Osteoblast (primary cell): ENCODE data around the gene A2M. TPM values are rescaled to one million over a fixed set of nuclear protein-coding genes. Genes with fewer than 3 reads are reported as not detected.

ENCODE experiments used
- DNase-seq: peaks from one replicate; pipeline ENCODE4 v3.0.0; 2011; ENCODE audit warnings: low spot score, mixed read lengths; ENCODE audit not compliant: insufficient read length; ENCODE audit errors: missing footprints
- H2AFZ ChIP-seq: 2 replicates; pipeline ENCODE4 v1.6.0; 2011; ENCODE audit warnings: mild to moderate bottlenecking, low read length
- H3K27ac ChIP-seq: 2 replicates; pipeline ENCODE4 v1.5.1; 2011; ENCODE audit warnings: mild to moderate bottlenecking, low read depth, low read length, moderate library complexity
- H3K27me3 ChIP-seq: 2 replicates; pipeline ENCODE4 v1.6.0; 2012; ENCODE audit warnings: mild to moderate bottlenecking, control low read depth, inconsistent platforms, low read length, moderate library complexity; ENCODE audit not compliant: insufficient read depth
- H3K36me3 ChIP-seq: 2 replicates; pipeline ENCODE4 v1.5.1; 2011; ENCODE audit warnings: mild to moderate bottlenecking, low read length, control low read depth, moderate library complexity; ENCODE audit not compliant: insufficient read depth
- H3K4me1 ChIP-seq: 2 replicates; pipeline ENCODE4 v1.5.1; 2011; ENCODE audit warnings: mild to moderate bottlenecking, low read length, control low read depth, moderate library complexity; ENCODE audit not compliant: insufficient read depth
- H3K4me2 ChIP-seq: 2 replicates; pipeline ENCODE4 v1.6.0; 2011; ENCODE audit warnings: mild to moderate bottlenecking, low read length; ENCODE audit not compliant: insufficient read depth
- H3K4me3 ChIP-seq: fragments of 200-600 bp; sonication (generic); 3 replicates; pipeline ENCODE4 v1.5.1; 2012; ENCODE audit warnings: mild to moderate bottlenecking, low read length, inconsistent platforms; ENCODE audit not compliant: insufficient read depth
- H3K79me2 ChIP-seq: 2 replicates; pipeline ENCODE4 v1.6.0; 2012; ENCODE audit warnings: mild to moderate bottlenecking, low read length, control low read depth, inconsistent platforms; ENCODE audit not compliant: insufficient read depth
- H3K9me3 ChIP-seq: 2 replicates; pipeline ENCODE4 v1.5.1; 2011; ENCODE audit warnings: low read depth, low read length, control low read depth
- H4K20me1 ChIP-seq: 2 replicates; pipeline ENCODE4 v1.6.0; 2012; ENCODE audit warnings: mild to moderate bottlenecking, low read length, control low read depth; ENCODE audit not compliant: insufficient read depth
- total RNA-seq: library from RNA; depleted of rRNA; stranded (reverse); fragments of >200 nt; gene quantifications from 2 replicates; pipeline ENCODE4 v1.2.3, GENCODE V29; 2012
- TF ChIP-seq, protein P1 (sequence below): IDR thresholded peaks from 2 replicates; pipeline ENCODE4 v1.5.1; 2011; ENCODE audit warnings: mild to moderate bottlenecking, low read depth, low read length, moderate library complexity; ENCODE audit errors: extremely low read depth

A2M gene
- total RNA-seq, 1 donor: 2.2 TPM

- Histone ChIP-seq H3K4me1 (peaks cover 6% of the 10 kb centered on the region), H3K79me2 (no peaks in the 10 kb centered on the region), H3K36me3 (no peaks in the 10 kb centered on the region), H4K20me1 (no peaks in the 10 kb centered on the region), H3K4me2 (no peak overlapping the region), H3K4me3 (no peak overlapping the region), H2AFZ (no peak overlapping the region), H3K27me3 (no peaks in the 10 kb centered on the region), H3K9me3 (no peaks in the 10 kb centered on the region), H3K27ac (no peak overlapping the region)
- TF ChIP-seq, protein P1, sequence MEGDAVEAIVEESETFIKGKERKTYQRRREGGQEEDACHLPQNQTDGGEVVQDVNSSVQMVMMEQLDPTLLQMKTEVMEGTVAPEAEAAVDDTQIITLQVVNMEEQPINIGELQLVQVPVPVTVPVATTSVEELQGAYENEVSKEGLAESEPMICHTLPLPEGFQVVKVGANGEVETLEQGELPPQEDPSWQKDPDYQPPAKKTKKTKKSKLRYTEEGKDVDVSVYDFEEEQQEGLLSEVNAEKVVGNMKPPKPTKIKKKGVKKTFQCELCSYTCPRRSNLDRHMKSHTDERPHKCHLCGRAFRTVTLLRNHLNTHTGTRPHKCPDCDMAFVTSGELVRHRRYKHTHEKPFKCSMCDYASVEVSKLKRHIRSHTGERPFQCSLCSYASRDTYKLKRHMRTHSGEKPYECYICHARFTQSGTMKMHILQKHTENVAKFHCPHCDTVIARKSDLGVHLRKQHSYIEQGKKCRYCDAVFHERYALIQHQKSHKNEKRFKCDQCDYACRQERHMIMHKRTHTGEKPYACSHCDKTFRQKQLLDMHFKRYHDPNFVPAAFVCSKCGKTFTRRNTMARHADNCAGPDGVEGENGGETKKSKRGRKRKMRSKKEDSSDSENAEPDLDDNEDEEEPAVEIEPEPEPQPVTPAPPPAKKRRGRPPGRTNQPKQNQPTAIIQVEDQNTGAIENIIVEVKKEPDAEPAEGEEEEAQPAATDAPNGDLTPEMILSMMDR: no peak
- DNase-seq: no peak
These were observed 49.5 kb downstream of the A2M start for GRCh38 chr12:9066183-9066623.

GRCh38 chr12:9065607-9065856, 50.2 kb downstream of the A2M start:
- H3K4me3 ChIP-seq: peak overlapping the region; percentile 81
- no peaks in the 10 kb centered on the region for H3K79me2 ChIP-seq
- no peak for DNase-seq
- H4K20me1 ChIP-seq: no peaks in the 10 kb centered on the region
- TF ChIP-seq, protein P1: no peak
- H3K4me1 ChIP-seq: peaks cover 6% of the 10 kb centered on the region
- no peaks in the 10 kb centered on the region for H3K27me3 ChIP-seq
- H3K27ac ChIP-seq: no peak overlapping the region
- peak overlapping the region; percentile 82 for H3K4me2 ChIP-seq
- peak overlapping the region; percentile 73 for H2AFZ ChIP-seq
- H3K9me3 ChIP-seq: no peaks in the 10 kb centered on the region
- H3K36me3 ChIP-seq: no peaks in the 10 kb centered on the region

- peaks cover 6% of the 10 kb centered on the region for H3K4me1 ChIP-seq
- no peaks in the 10 kb centered on the region for H4K20me1 ChIP-seq
- no peaks in the 10 kb centered on the region for H3K36me3 ChIP-seq
- H3K27ac ChIP-seq: peak overlapping the region; percentile 28
- no peaks in the 10 kb centered on the region for H3K9me3 ChIP-seq
- no peaks in the 10 kb centered on the region for H3K27me3 ChIP-seq
- H3K4me3 ChIP-seq: peak overlapping the region; percentile 81
- TF ChIP-seq, protein P1: no peak
- peak overlapping the region; percentile 88 for H2AFZ ChIP-seq
- DNase-seq: peak; percentile 84
- peak overlapping the region; percentile 82 for H3K4me2 ChIP-seq
- H3K79me2 ChIP-seq: no peaks in the 10 kb centered on the region
These were observed 50.7 kb downstream of the A2M start for GRCh38 chr12:9064815-9065606.

DNA sequence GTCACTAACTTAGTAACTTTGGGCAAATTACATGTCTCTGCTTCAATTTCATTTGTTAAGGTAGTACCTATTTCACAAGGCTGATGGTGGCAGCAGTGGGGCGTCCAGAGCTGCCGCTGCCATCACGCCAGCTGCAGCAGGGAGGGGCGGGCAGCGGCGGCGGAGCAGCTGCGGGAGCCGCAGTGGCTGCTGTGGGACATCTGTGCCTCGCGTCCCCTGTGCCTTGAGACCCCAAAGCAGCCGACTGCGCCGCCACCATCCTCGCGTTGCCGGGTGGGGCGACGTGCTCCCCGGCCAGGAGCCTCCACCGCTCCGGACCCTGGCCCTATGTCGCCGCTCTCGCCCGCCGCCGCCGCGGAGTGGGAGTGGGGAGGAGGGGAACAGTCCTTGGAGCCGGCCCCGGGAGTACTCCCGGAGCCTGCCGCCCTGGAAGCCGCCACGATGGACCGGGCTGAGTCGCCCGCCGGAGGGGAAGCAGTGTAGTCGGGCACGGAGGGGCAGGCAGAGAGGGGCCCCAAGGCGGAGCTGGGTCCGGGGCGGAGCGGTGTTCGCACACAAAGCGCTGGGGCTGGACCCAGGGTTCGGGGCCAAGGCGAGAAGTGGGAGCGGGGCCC, 51.4 kb downstream of the A2M start:
- Histone ChIP-seq H3K79me2 (no peaks in the 10 kb centered on the region), H3K4me2 (peak overlapping the region; percentile 82), H4K20me1 (no peaks in the 10 kb centered on the region), H3K4me3 (peak overlapping the region; percentile 81), H3K9me3 (no peaks in the 10 kb centered on the region), H3K4me1 (peaks cover 6% of the 10 kb centered on the region), H2AFZ (peak overlapping the region; percentile 88), H3K36me3 (no peaks in the 10 kb centered on the region), H3K27ac (peak overlapping the region; percentile 28), H3K27me3 (no peaks in the 10 kb centered on the region)
- TF ChIP-seq, protein P1: no peak
- DNase-seq: peak; percentile 89
